HG02852 (cell line): Measurements from ENCODE around the gene MOCS3.
A peak's percentile ranks its signal among the peaks of the same experiment; 100 is the strongest.

ENCODE experiments used
- ATAC-seq: cut with Tn5 transposase; IDR thresholded peaks from one replicate; pipeline ENCODE4 v1.9.1; 2021; ENCODE audit warnings: mild to moderate bottlenecking, moderate library complexity; ENCODE audit not compliant: unreplicated experiment

Gene MOCS3, protein sequence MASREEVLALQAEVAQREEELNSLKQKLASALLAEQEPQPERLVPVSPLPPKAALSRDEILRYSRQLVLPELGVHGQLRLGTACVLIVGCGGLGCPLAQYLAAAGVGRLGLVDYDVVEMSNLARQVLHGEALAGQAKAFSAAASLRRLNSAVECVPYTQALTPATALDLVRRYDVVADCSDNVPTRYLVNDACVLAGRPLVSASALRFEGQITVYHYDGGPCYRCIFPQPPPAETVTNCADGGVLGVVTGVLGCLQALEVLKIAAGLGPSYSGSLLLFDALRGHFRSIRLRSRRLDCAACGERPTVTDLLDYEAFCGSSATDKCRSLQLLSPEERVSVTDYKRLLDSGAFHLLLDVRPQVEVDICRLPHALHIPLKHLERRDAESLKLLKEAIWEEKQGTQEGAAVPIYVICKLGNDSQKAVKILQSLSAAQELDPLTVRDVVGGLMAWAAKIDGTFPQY

DNA sequence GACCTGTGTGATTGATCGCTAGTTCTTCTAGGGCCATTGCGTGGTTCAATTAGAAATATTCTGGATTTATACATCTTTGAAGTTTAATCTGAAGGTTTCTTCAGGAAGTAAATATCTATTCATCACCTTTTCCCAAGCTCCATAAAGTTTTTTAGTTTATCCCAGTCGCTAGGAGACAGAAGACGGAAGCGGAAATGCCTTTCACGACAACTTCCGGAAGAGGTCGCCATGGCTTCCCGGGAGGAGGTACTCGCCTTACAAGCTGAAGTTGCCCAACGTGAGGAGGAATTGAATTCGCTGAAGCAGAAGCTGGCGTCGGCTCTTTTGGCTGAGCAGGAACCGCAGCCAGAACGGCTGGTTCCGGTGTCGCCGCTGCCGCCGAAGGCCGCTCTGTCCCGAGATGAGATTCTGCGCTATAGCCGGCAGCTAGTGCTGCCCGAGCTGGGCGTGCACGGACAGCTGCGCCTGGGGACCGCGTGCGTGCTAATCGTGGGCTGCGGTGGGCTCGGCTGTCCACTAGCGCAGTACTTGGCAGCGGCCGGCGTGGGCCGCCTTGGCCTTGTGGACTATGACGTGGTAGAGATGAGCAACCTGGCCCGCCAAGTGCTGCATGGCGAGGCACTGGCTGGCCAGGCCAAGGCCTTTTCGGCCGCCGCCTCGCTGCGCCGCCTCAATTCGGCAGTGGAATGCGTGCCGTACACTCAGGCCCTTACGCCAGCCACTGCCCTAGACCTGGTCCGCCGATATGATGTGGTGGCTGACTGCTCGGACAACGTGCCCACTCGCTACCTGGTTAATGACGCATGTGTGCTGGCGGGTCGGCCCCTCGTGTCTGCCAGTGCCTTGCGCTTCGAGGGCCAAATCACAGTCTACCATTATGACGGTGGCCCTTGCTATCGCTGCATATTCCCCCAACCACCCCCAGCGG, at the start of gene MOCS3:
Gene MOCS3, plus strand, starts transcription at position 204 of the 928 bp plus-strand sequence. Its CDS starts 25 bp downstream, at position 229.
- peak; percentile 75 for ATAC-seq

DNA sequence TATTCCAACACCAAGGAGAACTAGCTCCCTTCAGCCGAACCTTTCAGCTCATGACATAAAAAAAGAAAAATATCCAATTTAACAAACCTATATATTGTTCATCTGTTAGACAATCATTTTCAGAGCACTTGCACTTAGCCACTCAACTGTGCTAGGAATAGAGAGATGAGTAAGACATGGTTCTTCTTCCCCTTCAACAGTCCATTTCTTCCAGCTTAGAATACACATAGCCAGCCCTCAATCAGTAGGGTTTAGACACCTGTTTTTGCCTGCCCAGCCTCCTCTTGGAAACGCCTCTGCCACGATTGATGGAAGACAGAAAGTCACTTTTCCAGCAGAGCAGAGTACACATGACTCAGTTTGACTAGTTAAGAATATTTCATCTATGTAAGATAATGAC, 49.2 kb upstream of the MOCS3 start:
- ATAC-seq = no peak

DNA sequence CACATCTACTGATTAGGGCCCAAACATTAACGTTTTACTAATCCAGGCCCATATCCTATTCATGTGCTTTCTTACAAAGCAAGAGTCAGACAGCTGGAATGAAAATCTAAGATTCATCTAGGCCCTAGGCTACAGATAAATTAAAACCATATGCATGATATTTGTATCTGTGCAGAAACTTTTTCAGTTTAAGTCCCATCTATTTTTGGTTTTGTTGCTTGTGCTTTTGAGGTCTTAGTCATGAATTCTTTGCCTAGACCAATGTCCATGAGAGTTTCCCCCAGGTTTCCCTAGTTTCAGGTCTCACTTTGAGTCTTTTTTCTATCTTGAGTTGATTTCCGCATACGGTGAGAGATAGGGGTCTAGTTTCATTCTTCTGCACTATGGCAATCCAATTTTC, 47.6 kb upstream of the MOCS3 start:
- no peak for ATAC-seq

DNA sequence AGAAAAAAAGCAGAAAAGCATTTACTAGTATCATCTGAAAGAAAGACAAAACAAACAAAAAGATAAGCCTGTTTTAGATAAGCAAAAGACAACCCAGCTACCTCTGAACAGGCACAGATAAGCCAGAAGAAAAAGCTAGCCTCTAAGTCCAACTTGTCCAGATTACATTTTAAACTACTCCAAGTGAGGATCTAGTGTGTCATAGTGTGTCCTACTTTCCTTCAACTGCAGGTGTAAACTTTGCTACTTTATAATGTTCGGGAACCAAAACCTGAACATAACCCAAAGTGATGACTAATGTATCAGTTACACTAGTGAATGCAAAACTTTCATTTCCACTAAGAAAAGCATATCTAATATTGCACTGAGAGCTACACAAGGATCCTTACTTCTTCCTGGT, 46.9 kb upstream of the MOCS3 start:
- peak; percentile 52 for ATAC-seq

DNA sequence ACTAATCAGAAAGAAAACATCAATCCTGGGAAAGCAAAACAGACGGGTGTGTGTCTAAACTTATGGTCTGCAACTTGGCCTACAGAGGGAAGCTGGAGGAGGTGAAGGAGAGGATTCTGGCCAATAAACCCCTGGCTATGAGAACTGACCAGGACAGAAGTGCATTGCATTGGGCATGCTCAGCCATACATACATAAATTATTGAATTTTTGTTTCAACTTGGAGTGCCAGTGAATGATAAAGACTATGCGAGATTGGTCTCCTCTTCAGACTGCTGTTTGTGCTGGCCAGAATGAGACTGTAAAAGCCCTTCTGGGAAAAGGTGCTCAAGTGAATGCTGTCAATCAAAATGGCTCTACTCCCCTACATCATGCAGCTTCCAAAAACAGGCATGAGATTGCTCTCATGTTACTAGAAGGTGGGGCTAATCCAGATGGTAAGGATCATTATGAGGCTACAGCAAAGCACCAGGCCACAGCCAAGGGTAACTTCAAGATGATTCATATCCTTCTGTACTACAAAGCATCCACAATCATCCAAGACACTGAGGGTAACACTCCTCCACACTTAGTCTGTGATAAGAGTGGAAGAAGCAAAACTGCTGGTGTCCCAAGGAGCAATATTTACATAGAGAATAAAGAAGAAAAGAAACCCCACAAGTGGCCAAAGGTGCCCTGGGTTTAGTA, 44.8 kb upstream of the MOCS3 start:
- ATAC-seq = no peak

DNA sequence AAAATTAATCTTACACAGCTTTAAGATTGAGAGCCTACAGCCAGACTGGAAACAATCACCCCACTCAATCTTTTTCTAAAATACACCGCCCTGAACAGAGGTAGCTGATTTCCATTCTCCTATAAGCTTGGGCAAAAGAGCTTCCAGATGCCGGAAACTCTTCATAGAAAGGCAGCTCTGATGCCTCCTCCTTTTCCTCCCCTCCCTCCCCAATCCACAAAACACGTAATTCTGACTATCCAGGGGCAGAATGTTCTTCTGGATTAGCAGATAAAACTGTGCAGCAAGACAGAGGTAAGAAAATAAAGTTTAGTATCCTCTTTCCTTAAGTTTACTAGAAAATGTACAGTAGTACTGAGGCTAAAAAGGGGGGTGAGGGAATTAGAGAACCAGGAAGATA, 43.2 kb upstream of the MOCS3 start:
- ATAC-seq = no peak

DNA sequence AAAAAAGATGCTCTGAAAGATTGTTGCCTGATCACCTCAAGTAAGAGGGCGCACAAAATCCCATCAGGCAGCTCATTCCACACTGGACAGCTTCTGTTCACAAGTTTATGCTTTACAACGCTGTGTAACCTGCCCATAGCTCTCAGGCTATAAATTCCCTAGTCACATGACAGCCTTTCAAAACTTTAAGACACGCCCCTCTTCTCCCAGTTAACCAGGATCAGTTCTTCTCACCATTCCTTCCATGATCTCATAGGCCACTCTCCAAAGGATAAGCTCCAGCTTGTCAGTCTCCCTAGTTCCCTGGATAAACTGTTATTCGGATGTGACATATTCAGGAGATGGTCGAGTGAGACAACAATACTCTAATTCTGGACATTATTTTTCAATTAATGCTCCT, 42.4 kb upstream of the MOCS3 start:
- no peak for ATAC-seq

DNA sequence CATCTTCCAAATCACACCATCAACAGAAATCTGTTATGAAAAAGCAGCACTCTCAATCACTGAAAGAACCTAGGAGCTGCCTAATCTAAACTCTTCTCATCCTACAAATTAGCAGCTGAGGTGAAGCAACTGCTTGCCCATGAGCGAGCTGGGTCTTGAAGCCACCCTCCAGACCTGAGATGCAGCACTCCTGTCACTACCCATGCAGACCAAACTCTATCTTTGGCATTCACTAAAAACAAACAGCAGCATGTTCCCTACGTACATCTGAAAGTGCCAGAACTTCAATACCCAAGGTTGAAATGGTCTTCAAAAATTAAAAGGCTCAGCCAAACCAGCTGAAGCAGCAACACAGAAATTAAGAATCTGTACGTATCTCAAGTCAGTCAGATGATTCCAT, 41.7 kb upstream of the MOCS3 start:
- ATAC-seq = no peak

DNA sequence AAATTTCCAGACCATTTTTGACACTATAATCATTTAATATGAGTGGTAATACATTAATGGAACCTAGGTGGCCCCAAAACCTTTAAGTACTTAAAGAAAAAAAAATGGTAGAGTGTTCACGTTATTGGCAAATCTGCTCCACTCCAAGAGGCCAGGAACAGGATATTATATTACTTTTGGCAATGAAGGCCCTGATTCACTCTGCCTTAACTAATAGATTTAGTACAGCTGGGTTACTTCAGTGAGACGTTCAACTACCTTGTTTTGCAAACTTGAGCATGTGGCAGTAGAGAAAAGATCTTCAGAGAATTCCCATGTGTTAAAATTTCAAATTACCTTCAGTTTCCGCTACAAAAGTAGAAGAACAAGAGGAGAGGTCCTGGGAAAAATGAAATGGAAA, 40.2 kb upstream of the MOCS3 start:
- no peak for ATAC-seq

DNA sequence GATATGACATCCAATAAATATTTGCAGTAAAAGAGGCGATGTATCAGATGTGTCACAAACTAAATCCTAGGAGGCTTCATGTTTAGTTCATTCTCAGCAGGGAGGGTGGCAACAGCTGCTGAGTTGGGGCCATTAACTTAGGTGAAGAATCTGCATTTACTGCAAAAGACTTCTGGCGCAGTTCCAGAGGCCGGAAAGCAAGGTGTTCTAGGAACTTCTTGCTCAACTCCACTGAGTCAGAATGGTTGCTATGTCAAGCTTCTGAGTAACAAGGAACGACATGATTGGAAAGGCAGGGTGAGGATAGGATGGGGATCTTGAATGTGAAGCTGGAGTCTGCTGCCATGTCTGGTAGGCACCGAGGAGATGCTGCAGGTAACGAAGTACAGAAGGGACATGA, 39.1 kb upstream of the MOCS3 start:
- no peak for ATAC-seq

DNA sequence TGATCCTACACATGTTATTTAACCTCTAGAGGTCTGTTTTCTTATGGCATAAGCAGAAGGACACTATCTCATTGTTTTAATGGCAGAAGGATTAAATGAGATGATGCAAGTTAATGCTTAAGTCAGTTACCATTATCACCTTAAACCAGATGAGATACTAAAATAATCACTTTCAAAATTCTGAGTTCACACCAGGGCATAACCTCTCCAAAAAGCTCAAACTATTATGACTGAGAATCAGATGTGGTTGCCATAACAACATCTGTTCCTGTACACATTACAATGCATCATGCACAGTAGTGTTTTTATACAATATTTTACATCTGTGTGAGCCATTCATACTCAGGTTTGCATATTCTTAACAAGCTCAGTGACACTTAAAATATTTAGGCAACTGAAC, 37.6 kb upstream of the MOCS3 start:
- no peak for ATAC-seq

DNA sequence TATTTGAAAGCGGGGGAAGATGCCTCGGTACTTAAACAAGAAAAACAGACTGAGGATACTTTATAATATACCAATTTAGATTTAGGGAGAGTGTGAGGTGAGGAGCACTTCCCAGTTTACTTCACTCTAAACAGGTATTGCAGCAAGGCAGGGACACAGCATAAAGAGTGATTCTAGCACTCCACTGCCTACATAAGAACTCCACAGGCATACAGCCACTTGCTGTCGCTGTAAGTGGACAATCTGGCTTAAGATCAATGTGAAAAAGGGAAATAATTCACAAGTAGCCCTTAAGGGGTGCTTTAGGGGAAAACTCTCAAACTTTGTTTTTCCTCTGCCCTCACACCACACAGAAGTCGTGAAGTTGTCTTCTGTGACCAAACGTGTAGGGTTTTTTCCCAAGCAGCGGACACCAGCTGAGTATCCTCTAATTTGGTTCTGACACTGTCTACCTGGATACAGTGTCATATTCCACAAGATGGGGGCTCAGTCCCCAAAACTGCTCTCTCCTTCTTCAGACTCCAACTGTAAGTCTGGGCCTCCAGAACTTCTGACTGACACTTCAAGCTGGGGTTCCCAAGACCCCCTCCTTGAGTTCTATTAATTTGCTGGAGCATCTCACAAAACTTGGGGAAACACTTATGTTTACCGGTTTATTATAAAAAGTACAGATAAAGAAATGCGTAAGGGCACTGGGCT, 36.7 kb upstream of the MOCS3 start:
- no peak for ATAC-seq

DNA sequence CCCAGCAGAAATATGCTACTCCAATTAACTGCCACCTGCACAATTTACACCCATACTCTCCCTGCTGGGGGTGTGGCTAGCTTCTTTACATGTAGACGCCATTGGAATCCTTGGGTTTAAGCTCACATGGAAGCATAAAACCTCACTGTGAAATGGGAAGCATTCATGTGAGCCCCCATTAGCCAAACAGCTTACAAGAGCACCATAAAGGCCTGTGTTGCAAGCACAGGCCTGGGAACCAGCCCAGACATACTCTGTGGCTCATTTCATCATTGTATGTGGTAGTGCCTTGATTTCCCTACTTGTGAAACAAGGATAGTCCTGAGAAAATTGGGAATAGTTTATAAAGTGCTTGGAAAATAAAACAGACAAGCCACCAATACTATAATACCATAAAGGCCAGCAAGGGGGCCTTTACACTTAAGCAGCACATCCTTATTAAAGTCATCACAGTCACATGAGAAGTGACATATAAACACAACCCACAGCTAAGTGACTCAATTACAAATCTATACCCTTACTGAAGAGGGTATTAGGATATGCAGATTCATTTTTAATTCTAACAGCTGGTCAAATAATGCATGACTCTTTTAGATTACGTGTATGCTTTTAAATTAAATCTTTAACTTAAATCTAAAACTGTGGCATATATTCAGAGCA, 34.2 kb upstream of the MOCS3 start:
- ATAC-seq = no peak

DNA sequence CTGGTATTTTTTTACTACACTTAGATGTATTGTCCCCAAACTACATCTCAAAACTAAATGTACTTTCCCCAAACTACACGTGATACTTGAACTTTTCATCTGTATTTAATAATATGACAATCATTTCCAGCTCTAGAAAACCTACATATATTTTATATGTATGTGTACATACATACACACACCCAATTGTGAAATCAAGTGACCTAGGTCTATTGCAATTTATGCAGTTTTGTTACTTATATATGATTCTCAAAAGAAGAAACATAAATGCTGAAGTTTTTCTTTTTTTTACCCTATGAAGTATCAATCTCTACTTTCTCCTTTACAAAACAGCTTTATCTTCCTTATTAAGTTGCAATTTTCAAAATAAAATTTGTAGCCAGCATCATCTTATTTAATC, 32.1 kb upstream of the MOCS3 start:
- no peak for ATAC-seq

DNA sequence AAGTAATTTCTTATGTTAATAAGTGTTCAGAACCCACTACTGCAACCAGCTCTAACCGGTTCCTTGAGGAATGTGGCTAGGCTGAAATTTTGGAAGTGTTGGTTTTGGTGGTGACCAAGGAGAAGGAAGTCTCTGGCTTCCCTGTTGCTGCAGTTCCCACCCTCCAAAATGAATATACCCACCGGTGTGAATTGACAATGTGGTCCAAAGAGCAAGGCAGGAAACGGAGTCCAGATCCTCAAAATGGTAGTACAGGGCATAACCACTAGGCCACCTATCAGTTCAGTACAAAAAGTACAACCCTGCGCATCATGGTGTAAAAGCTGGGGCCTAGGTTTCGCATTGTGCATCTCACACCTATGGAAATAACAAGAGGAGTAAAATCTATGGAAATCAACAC, 30.1 kb upstream of the MOCS3 start:
- no peak for ATAC-seq

DNA sequence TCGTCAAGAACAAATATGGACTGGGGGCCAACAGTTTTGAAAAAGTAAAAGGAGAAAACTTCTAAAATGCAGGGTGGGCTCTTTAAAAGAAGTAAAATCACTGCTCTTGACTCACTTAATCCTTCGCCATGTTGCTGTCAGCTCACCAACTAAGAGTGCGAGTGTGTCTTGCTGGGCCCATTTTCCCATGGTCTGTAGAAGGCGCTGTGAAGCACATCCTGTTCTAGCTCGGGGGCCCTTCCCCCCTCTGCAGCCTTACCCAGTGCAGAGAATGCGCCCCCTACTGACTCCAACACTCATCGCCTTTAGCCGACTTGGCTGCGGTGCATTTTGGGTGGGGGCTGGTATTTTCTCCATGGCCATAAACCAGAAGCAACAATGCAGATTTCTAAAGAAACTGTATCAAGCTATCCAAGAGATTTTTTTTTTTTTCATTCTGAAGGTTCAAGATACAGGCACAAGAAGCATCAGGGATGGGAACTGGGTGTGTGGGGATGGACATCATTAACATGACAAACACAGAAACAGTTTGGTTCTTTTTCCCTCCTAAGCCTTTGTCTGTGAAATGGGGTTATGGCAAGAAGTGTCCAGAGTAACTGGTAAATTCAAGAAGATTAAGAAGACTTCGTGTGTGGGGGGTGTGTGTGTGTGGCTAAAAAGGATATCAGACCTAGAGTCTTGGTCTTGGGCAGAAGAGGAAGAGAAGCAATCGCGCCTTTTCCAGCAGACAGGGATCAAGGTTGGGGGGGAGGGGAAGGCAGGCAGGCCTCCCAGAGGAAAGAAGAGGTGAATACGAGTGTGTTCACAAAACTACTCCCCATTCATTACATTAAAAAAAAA, 29.1 kb upstream of the MOCS3 start:
- ATAC-seq = peak; percentile 53

DNA sequence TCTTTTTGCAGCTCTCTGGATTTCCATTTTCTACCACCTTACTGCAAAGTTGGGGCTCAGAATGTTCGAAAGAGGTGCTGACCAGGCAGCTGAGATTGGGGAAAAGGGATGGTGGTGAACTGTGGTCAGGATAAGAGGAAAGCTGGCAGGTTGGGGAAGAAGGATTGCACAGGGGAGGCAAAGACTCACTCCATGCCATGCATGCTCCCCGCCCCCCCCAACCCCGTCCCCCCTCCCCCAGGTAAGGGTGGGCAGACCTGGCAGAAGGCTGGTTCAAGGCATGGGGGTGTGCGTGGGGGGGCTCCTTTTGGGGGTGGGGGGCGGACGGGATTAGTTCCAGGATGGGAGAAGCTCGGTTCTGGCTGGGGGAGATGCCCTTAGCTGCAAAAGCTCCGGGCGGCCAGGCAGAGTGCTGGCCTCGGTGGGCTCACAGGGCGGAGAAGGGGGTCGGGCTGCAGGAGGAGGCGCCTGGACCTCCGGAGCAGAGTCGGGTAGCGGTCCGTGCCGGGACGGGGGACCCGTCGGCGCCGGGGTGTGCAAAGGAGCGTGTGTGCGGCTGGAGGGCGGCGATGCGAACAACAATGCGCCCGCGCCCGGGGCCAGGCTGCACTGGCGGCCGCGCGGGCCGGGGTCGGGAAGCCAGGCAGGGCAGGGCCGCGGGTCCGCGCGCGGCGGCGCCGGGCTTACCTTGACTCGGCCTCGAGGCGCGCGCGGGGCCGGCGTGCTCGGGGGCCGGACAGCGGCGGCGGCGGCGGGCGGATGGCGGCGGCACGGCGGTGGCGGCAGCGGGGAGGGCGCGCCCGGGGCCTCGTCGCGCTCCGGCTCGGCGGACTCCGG, 28.3 kb upstream of the MOCS3 start:
- ATAC-seq = no peak

DNA sequence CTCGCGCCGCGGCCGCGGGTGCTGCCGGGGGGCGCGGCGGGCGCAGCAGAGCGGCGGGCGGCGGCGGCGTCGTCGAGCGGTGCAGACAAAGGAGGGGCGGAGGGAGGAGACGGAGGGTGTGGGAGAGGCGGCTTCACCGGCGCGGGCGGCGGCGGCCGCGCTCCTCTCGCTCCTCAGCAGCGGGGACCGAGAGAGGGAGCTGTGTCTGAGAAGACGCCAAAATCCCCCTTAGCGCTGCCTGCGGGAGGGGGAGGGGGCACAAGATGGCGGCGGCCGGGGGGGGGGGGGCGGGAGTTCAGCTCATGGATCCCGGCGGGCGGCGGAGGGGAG, 27.7 kb upstream of the MOCS3 start:
- peak; percentile 21 for ATAC-seq
